Neural cell (in vitro differentiated cells): Measurements from ENCODE around the gene SLC9A3. TPM values are rescaled to one million over a fixed set of nuclear protein-coding genes. Genes with fewer than 3 reads are reported as not detected.

Experiments
- H2AFZ ChIP-seq: fragments of 200-600, 300-800 bp; sonication (generic), shearing (Covaris generic); 2 replicates; pipeline ENCODE4 v1.6.0; 2014; ENCODE audit warnings: low read depth, mild to moderate bottlenecking, antibody characterized with exemption, low read length, moderate library complexity
- H3F3A ChIP-seq: fragments of 200-600 bp; shearing (Covaris generic); 2 replicates; pipeline ENCODE4 v1.6.1; 2016; ENCODE audit warnings: mild to moderate bottlenecking, moderate library complexity, mixed read lengths, antibody characterized with exemption, low read length; ENCODE audit not compliant: insufficient read depth, poor library complexity, severe bottlenecking
- H3K27ac ChIP-seq: fragments of 200-600, 300-800 bp; sonication (generic), shearing (Covaris generic); 2 replicates; pipeline ENCODE4 v1.5.1; 2014; ENCODE audit warnings: mild to moderate bottlenecking, low read length, moderate library complexity
- H3K27me3 ChIP-seq: fragments of 300-800, 200-600 bp; sonication (generic), shearing (Covaris generic); 2 replicates; pipeline ENCODE4 v1.6.0; 2014; ENCODE audit warnings: mild to moderate bottlenecking, low read depth, low read length, moderate library complexity; ENCODE audit not compliant: insufficient read depth
- H3K36me3 ChIP-seq: fragments of 300-800, 200-600 bp; sonication (generic), shearing (Covaris generic); 2 replicates; pipeline ENCODE4 v1.5.1; 2014; ENCODE audit warnings: mild to moderate bottlenecking, antibody characterized with exemption, low read length, moderate library complexity; ENCODE audit not compliant: insufficient read depth
- H3K4me2 ChIP-seq: fragments of 300-800, 200-600 bp; sonication (generic), shearing (Covaris generic); 2 replicates; pipeline ENCODE4 v1.6.0; 2014; ENCODE audit warnings: mild to moderate bottlenecking, low read length
- H3K4me3 ChIP-seq: fragments of 300-800, 200-600 bp; sonication (generic), shearing (Covaris generic); 2 replicates; pipeline ENCODE4 v1.5.1; 2014; ENCODE audit warnings: mild to moderate bottlenecking, low read length, moderate library complexity
- H3K79me2 ChIP-seq: fragments of 200-600 bp; shearing (Covaris generic); replicated peaks from 2 replicates; pipeline ENCODE4 v1.6.0; 2014; ENCODE audit warnings: mild to moderate bottlenecking, low read length, moderate library complexity; ENCODE audit not compliant: insufficient read depth
- H3K9ac ChIP-seq: fragments of 300-800, 200-600 bp; sonication (generic), shearing (Covaris generic); 2 replicates; pipeline ENCODE4 v1.6.1; 2016; ENCODE audit warnings: mild to moderate bottlenecking, low read length, mixed read lengths
- H3K9me2 ChIP-seq: fragments of 200-600 bp; shearing (Covaris generic); 2 replicates; pipeline ENCODE4 v1.6.1; 2016; ENCODE audit warnings: mild to moderate bottlenecking, low read length, mixed read lengths; ENCODE audit not compliant: insufficient read depth
- H3K9me3 ChIP-seq: fragments of 200-600, 300-800 bp; sonication (generic), shearing (Covaris generic); 2 replicates; pipeline ENCODE4 v1.6.1; 2016; ENCODE audit warnings: mild to moderate bottlenecking, mixed run types, low read length, moderate library complexity, mixed read lengths
- H4K20me1 ChIP-seq: fragments of 200-600 bp; shearing (Covaris generic); 2 replicates; pipeline ENCODE4 v1.6.1; 2016; ENCODE audit warnings: mild to moderate bottlenecking, mixed run types; ENCODE audit not compliant: insufficient read depth
- EP300 ChIP-seq: fragments of 450-650 bp; conservative IDR thresholded peaks from 2 replicates; pipeline ENCODE4 v1.6.1; 2014; ENCODE audit warnings: antibody characterized with exemption, mild to moderate bottlenecking, moderate library complexity; ENCODE audit not compliant: poor library complexity, severe bottlenecking
- EZH2 ChIP-seq: fragments of 200-600, 300-800 bp; shearing (Covaris generic), sonication (generic); IDR thresholded peaks from 2 replicates; pipeline ENCODE4 v1.6.1; 2014; ENCODE audit warnings: antibody characterized with exemption, low read length, borderline replicate concordance, mild to moderate bottlenecking; ENCODE audit not compliant: insufficient read depth, poor library complexity, severe bottlenecking
- MXI1 ChIP-seq: fragments of 450-650 bp; conservative IDR thresholded peaks from 2 replicates; pipeline ENCODE4 v1.6.1; 2014; ENCODE audit warnings: antibody characterized with exemption, mild to moderate bottlenecking; ENCODE audit not compliant: poor library complexity, severe bottlenecking
- POLR2AphosphoS5 ChIP-seq: IDR thresholded peaks from 2 replicates; pipeline ENCODE4 v1.6.1; 2012
- RAD21 ChIP-seq: fragments of 450-650 bp; conservative IDR thresholded peaks from 2 replicates; pipeline ENCODE4 v1.6.1; 2014; ENCODE audit warnings: antibody characterized with exemption, mild to moderate bottlenecking, moderate library complexity
- REST ChIP-seq: IDR thresholded peaks from 2 replicates; pipeline ENCODE4 v1.6.1; 2012; ENCODE audit warnings: borderline replicate concordance
- SMC3 ChIP-seq: fragments of 450-650 bp; conservative IDR thresholded peaks from 2 replicates; pipeline ENCODE4 v1.6.1; 2014; ENCODE audit warnings: antibody characterized with exemption, mild to moderate bottlenecking, moderate library complexity; ENCODE audit not compliant: poor library complexity
- TAF1 ChIP-seq: IDR thresholded peaks from 2 replicates; pipeline ENCODE4 v1.6.1; 2012; ENCODE audit warnings: low read depth
- polyA plus RNA-seq: library from polyadenylated mRNA; depleted of rRNA; stranded (reverse); fragments of >200 nt; gene quantifications from 2 replicates; pipeline ENCODE4 v1.2.3, GENCODE V29; 2014
- TF ChIP-seq, protein P1 (sequence below): fragments of 450-650 bp; IDR thresholded peaks from 2 replicates; pipeline ENCODE4 v1.5.1; 2014; ENCODE audit warnings: antibody characterized with exemption, mild to moderate bottlenecking, moderate library complexity; ENCODE audit not compliant: poor library complexity, severe bottlenecking

The SLC9A3 gene
- polyA plus RNA-seq, 1 donor from 2014 or later, result 4.0 TPM

DNA sequence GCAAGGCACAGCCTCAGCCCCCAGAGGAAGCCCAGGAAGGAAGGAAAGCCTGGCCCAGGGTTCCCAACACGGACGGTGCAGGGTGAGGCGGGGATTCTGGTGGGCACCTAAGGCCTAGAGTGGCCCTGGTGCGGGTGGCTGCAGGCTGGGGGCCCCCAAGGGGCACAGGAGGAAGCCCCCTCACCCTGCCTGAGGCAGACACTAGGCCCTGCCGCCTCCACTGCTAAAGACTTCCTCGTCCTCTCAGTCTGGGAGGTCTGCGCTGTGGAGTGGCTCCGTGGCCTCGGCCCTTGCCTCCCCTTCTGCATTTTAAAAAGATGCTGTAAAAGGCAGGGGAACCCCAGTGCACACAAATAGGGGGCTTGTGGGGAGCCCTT, 3.4 kb downstream of the SLC9A3 start:
- no peaks in the 10 kb centered on the region for H3K9me3 ChIP-seq
- TF ChIP-seq TAF1 (no peak), SMC3 (no peak), RAD21 (no peak), POLR2AphosphoS5 (no peak), REST (no peak), MXI1 (no peak), EP300 (no peak), EZH2 (no peak)
- TF ChIP-seq, protein P1, sequence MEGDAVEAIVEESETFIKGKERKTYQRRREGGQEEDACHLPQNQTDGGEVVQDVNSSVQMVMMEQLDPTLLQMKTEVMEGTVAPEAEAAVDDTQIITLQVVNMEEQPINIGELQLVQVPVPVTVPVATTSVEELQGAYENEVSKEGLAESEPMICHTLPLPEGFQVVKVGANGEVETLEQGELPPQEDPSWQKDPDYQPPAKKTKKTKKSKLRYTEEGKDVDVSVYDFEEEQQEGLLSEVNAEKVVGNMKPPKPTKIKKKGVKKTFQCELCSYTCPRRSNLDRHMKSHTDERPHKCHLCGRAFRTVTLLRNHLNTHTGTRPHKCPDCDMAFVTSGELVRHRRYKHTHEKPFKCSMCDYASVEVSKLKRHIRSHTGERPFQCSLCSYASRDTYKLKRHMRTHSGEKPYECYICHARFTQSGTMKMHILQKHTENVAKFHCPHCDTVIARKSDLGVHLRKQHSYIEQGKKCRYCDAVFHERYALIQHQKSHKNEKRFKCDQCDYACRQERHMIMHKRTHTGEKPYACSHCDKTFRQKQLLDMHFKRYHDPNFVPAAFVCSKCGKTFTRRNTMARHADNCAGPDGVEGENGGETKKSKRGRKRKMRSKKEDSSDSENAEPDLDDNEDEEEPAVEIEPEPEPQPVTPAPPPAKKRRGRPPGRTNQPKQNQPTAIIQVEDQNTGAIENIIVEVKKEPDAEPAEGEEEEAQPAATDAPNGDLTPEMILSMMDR, result no peak
- no peaks in the 10 kb centered on the region for H4K20me1 ChIP-seq
- H3K79me2 ChIP-seq, result no peaks in the 10 kb centered on the region
- H2AFZ ChIP-seq, result no peak overlapping the region
- no peaks in the 10 kb centered on the region for H3K36me3 ChIP-seq
- no peak overlapping the region for H3K4me3 ChIP-seq
- no peaks in the 10 kb centered on the region for H3K9me2 ChIP-seq
- no peaks in the 10 kb centered on the region for H3F3A ChIP-seq
- H3K9ac ChIP-seq, result no peak overlapping the region
- H3K27me3 ChIP-seq, result peaks cover 41% of the 10 kb centered on the region
- H3K4me2 ChIP-seq, result no peak overlapping the region
- H3K27ac ChIP-seq, result no peak overlapping the region

DNA sequence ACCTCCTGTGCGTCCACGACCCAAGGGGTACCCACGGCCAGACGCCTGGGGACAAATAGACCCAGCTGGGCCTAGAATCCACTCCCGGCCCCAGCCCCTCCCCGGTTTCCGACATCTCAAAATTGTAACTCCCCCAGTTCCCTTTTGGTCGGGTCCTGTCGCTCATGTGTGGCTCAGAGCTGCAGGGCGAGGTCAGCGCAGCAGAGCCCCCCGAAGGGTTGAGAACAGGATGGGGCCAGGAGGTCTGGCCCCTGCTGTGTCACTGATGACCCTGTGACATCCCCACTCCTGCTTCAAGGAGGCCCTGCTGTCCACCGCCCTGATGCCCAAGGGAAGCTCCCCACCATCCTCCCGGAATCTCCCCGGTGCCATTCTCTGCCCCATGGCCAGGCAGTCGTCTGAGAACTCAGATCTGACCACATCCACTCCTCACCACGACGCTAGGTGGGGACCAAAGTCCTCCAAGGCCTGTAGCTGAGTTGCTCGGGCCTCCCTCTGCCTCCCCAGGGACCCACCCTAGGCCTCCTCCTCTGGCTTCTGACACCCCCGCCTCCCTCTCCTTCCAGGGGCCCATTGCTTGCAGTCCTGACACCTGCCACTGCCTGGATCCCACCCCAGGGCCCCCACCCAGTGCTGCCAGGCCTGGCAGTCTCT, 3.9 kb downstream of the SLC9A3 start:
- H3K9me3 ChIP-seq, result no peaks in the 10 kb centered on the region
- no peak overlapping the region for H3K4me2 ChIP-seq
- TF ChIP-seq TAF1 (no peak), EZH2 (no peak), SMC3 (no peak), POLR2AphosphoS5 (no peak), REST (no peak), MXI1 (no peak), EP300 (no peak), RAD21 (no peak)
- TF ChIP-seq, protein P1, result no peak
- no peaks in the 10 kb centered on the region for H4K20me1 ChIP-seq
- H3K9ac ChIP-seq, result no peak overlapping the region
- H3F3A ChIP-seq, result no peaks in the 10 kb centered on the region
- H3K27ac ChIP-seq, result no peak overlapping the region
- H3K36me3 ChIP-seq, result no peaks in the 10 kb centered on the region
- no peaks in the 10 kb centered on the region for H3K79me2 ChIP-seq
- peaks cover 36% of the 10 kb centered on the region for H3K27me3 ChIP-seq
- H3K4me3 ChIP-seq, result no peak overlapping the region
- H2AFZ ChIP-seq, result no peak overlapping the region
- H3K9me2 ChIP-seq, result no peaks in the 10 kb centered on the region
